ENCODE measurements around the gene NTM.

DNA sequence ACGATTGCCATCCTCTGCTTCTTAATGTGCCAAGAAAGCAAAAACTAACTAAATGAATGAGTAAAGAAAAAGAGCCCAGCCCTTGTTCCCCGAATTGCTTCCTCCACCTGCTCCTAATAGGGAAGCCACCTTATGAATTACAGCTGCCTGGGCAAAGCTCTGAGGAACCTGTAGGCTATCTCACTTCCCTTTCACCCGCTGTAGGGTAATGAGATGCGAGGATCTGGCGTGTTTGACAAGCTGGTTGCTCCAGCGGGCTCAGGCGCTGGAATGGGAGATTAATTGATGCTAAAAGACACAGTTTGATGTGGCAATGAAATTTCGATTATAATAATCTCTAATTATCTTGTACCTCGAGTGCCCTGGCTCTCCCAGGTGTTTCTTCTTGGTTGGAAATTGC lies 256.4 kb downstream of the NTM start:
- TF ChIP-seq, protein P1, sequence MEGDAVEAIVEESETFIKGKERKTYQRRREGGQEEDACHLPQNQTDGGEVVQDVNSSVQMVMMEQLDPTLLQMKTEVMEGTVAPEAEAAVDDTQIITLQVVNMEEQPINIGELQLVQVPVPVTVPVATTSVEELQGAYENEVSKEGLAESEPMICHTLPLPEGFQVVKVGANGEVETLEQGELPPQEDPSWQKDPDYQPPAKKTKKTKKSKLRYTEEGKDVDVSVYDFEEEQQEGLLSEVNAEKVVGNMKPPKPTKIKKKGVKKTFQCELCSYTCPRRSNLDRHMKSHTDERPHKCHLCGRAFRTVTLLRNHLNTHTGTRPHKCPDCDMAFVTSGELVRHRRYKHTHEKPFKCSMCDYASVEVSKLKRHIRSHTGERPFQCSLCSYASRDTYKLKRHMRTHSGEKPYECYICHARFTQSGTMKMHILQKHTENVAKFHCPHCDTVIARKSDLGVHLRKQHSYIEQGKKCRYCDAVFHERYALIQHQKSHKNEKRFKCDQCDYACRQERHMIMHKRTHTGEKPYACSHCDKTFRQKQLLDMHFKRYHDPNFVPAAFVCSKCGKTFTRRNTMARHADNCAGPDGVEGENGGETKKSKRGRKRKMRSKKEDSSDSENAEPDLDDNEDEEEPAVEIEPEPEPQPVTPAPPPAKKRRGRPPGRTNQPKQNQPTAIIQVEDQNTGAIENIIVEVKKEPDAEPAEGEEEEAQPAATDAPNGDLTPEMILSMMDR (IDR thresholded peaks at IDR 0.05; ENCODE audit: low read depth, low read length), result no peak
- no peak for TF ChIP-seq EZH2phosphoT487 (IDR thresholded peaks at IDR 0.05; ENCODE audit: low read depth)

All from OCI-LY3 (cell line).